HG03025 (cell line): ENCODE measurements around the gene OMA1.

ENCODE experiments used
- ATAC-seq: cut with Tn5 transposase; IDR thresholded peaks from one replicate; pipeline ENCODE4 v1.9.1; 2021; ENCODE audit warnings: mild to moderate bottlenecking, moderate library complexity; ENCODE audit not compliant: unreplicated experiment, low FRiP score

OMA1 gene

DNA sequence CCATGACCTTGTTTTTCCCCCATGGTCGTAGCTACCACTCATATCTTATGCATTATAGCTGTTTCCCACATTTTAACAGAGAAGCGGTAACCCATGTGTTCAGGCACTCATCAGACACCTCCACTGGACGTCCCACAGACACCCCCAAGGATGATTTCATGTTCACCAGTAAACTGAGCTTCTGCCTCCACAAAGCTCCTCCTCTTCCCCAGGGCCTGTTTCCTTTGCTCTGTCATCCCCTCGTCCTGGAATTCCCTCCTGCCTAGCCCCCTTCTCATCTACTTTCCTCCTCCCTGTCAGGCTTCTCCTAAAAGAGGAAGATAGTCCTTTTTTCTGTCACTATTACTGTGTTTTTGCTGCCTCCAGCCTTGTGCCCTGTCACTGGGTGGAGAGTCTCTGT is 111.2 kb downstream of the OMA1 start:
- ATAC-seq = no peak

- no peak for ATAC-seq
Observed at GRCh38 chr1:58434607-58435006, 111.9 kb downstream of the OMA1 start.

- no peak for ATAC-seq
Observed at GRCh38 chr1:58434181-58434580, 112.3 kb downstream of the OMA1 start.

DNA sequence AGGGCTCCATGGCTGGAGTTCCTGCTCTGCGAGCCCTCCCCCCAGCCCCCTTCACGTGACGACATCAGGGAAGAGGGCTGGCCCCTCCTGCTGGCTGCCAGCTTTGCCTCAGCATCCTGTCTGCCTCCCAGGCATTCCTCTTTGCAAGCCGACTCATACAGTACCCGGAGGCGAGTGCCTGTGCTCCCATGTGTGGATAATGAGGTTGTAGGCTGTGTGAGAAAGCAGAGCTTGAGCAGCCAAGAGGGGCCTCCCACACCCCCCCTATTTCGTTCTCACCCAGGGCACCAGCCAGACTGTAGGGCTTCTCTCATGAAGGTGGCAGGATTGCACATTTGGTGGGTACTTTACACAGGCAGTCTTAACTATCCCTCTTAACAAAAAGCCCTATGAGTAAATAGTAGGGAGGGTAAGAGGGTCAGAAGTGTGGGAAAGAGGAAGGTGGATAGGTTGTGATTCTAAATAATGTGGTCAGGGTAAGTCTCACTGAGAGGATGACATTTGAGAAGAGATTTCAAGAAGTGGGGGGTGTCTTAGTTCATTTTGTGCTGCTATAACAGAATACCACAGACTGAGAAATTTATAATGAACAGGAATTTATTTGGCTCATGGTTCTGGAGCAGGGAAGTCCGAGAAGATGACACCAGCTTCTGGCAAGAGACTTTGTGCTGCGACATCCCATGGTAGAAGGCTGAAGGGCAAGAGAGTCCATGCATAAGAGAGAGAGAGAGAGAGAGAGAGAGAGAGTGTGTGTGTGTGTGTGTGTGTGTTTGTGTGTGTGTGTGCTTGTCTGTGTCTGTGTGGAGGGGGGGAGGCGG is 113.5 kb downstream of the OMA1 start:
- no peak for ATAC-seq

DNA sequence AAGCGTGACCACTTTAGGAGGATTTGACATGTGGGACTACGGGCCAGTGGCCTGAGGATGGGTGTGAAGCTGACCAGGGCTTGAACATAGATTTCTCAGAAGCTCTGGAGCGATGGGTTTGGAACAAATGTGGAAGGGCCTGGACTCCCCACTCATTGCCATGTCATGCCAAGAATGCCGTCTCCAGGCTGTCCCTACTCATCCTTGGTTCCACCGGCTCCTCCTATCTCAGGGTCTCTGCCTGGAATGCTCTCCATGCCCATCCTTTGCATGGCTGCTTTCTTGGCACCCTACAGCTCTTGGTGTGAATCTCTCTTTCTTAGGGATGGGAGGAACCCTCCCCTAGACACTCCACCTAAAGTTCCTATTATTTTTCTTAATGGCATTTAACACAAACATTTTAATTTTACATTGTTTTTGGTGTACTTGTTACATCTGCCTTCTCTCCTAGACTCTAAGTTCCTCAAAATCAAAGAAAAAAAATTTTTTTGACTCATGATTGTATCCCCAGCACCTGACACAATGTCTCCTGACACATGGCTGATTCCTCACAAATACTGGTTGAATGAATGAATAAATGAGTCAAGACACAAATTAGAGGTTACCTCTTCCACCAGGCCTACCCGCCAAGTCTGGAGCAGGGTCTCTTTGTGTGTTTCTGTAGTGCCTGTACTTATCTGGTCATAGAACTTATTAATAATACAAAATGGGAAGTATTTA is 114.5 kb downstream of the OMA1 start:
- ATAC-seq = no peak
